HUDEP-2 (cell line): ENCODE data around the gene NPBWR2.
"Not testable (repeated sequence)": the region's sequence is repeated elsewhere in the genome, so short reads cannot be mapped to it uniquely, and the experiment has no call there.

ENCODE experiments used
- DNase-seq, 76 experiments: peaks; one replicate each; lab custom pipeline; 2025; ENCODE audit not compliant: unreplicated experiment in 76 of 76; lab: John Stamatoyannopoulos, UW

The NPBWR2 gene

DNA sequence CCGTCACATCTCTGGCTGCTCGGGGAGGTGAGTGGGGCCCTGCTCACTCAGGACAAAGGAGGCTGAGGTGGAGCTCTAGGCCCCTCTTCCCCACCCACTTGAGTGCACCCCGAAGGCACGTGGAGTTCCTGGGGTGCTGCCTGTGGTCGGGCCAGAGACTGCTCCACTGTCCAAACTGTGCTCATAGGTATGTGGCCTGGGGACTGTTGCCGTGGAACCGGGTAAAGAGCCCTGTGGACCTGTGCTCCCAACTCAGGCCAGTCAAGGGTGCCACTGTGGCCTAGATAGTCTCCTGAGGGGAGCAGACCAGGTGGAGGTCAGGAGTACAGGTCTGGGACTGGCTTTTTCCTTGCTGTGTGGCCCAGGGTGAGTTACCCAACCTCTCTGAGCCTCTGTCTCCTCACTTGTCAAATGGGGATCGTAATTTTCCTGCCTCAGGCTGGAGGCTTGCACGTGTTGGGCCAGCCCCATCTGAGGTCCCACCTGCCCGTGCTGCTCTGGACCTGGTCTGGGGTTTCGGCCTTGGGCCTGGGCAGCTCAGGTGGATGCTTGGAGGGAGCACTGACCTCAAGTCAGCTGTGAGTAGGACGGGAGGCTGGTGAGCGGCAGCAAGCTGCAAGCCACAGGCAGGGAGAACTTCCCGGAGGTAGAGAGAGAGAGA lies 12.4 kb upstream of the NPBWR2 start:
- DNase-seq = no peak

DNA sequence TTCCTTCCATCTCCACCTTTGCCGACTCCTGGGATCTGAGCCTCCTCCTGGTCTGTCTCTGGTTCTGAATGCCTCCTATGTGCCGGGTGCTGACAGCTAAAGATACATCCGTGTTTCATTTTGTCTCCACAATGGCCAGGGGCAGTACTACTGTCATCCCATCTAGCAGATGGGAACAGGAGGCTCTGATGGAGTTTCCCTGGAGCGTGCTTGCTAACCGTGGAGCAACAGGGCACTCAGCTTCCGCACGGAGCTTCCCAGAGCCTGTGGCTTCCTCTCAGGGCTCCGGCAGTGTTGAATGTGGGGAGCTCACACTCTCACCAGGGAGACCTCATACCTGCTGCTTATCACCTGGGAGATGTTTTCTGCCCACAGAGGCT lies 11.9 kb upstream of the NPBWR2 start:
- DNase-seq = no peak

DNA sequence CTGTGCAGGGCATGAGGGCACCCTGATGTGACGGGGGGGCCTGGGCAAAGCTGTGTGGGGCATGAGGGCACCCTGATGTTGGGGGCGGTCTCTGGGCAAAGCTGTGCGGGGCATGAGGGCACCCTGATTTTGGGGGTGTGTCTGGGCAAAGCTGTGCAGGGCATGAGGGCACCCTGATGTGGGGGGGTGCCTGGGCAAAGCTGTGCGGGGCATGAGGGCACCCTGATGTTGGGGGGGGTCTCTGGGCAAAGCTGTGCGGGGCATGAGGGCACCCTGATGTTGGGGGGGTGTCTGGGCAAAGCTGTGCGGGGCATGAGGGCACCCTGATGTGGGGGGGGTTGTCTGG lies 10.0 kb upstream of the NPBWR2 start:
- not testable (repeated sequence) for DNase-seq

DNA sequence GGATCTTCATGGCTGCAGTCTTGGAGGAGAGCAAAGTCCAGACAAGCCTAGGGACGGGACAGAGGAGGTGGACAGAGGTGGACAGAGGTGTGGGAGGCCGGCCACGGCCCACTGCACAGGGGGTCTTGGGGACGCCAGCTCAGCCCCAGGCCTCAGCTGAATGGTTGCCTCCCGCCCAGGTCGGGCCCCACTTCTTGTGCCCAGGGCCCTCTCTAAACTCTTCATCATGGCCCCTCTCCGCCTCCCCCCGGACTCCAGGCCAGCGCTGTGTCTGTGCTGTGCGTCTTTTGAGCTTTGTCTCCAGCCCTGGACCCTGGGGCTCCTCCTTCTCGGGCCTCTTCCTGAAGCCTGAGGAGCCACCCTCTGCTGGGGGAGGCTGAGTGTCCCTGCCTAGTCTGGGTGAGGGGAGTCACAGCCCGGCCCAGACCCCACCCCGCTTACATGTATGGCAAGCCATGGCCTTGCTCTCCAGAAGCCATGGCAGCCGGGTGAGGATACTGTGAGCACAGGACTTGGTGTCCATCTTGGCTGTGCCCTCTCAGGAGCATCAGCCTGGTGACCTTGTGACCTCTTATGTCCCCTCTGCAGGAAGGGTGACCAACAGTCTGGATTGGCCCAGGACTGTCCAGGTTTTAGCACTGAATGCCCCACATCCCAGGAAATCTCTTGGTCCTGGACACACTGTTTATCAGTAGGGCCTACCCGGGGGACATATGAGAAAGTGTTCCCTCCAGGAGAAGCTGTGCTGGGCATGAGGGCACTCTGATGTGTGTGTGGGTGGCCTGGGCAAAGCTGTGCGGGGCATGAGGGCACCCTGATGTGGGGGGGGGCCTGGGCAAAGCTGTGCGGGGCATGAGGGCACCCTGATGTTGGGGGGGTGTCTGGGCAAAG lies 9.4 kb upstream of the NPBWR2 start:
- DNase-seq = no peak

DNA sequence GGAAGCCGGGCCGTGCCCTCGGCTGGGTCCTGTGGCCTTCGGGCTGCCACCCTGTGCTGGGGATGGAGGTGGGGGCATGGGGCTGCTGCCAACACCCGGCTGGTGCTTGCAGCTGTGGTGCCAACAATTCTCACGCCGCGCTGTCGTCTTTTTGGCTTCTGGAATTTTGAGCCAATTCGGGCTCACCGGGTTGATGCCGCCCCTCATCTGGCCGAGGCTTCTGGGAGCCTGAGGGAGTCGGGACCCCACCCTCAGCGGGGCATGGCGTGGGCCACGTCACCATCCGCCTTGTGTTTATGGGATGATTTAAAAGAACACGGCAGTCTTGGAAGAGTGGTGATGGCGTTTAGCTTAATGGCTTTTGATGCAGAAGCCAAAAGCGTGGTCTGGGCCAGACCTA lies 8.7 kb upstream of the NPBWR2 start:
- DNase-seq = no peak

DNA sequence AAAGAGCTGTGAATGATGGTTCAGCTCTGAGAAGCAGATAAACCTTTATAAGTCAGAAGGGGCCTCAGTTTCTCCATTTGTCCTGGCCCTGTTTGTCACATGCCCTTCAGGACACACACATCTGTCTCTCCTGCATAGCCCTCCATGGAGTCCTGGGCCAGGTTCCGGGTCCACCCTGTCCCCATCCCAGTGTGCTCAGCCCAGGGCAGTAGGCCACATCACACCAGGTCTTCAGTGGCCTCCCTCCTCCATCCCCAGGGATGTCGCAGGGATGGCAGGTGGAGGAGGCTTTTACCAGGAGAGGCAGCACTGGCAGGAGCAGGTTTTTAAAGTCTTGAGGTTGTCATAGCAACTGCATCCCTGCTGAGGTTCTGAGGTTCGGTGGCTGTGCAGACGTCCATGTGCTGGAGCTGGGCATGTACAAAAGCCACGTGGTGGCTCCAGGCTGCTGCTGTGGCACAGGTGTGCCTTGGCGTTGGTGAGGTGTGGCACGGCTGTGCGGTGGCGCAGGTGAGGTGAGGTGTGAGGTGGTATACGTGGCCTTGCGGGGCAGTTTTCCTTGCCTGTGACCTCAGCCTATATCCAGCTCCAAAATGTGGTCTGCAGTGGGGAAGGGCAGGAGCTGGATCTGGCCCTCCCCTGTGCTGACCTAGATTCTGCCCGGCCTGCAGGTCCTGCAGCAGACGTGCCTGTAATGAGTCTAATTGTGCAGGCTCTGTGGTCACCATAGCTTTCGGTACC lies 8.0 kb upstream of the NPBWR2 start:
- DNase-seq = no peak

DNA sequence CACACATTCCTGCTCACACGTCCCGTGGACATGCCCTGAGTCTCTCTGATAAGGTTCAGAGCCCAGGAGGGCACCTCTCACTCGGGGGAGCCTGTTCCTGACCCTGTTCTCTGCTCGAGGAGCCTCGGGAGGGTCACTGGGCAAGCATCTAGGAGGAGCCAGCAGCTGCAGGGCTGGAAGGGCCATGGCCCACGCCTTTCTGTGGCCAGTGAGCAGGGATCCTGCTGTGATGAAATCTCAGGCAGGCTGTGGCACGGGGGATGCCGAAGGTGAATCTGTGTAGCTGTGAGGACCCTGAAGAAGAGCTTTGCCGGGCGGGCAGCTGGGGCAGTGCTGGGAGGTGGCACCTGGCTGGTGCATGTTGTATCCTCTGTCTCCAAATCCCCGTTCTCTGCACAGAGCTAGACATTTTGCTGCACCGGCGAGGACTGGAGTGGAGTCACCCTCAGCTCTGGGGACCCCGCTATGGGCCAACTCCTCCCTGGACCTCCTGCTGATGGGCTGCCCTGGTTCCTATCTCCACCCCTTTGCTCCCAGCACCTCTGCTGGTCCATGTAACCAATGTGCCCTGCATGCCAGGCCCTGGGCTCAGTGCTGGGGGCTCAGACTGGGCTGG lies 7.1 kb upstream of the NPBWR2 start:
- DNase-seq = no peak

DNA sequence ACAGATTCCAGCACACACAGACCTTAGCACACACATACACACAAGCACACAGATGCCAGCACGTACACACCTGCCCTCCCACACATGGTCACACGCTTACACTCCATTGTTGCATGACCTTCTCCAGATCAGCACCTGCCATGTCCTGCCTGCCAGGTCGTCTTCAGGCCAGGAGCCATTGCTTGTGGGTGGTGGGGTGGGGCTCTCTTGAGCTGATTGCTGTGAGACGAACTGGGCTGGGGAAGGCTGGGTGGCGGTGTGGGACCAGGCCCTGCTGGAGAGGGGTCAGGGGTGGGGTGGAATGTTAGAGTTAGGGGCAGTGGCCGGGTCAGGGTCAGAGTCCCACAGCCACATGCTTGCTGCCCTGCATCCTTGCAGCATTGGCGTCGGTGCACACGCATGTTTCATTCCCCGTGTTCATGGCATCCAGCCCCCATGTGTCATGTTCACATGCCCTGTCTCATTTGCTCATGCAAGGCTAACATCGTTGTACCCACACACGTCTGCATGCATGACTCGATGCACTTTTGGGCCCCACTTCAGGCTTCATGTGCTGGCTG lies 6.5 kb upstream of the NPBWR2 start:
- DNase-seq = no peak

DNA sequence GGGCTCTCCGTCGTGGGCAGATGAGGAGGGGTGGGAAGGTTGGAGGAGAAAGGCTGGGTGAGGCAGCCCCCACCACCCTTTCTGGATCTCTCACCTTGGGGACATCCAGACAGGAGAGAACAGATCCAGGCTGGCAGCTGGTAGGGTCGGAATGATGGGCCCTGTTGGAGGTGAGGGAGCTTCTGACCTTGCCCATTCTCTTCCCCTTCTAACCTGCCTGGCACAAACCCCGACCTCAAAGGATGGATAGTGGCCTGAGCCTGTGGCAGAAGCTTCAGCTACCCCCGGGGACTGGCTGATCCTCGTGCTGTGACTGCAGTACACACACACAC lies 6.0 kb upstream of the NPBWR2 start:
- DNase-seq = no peak

DNA sequence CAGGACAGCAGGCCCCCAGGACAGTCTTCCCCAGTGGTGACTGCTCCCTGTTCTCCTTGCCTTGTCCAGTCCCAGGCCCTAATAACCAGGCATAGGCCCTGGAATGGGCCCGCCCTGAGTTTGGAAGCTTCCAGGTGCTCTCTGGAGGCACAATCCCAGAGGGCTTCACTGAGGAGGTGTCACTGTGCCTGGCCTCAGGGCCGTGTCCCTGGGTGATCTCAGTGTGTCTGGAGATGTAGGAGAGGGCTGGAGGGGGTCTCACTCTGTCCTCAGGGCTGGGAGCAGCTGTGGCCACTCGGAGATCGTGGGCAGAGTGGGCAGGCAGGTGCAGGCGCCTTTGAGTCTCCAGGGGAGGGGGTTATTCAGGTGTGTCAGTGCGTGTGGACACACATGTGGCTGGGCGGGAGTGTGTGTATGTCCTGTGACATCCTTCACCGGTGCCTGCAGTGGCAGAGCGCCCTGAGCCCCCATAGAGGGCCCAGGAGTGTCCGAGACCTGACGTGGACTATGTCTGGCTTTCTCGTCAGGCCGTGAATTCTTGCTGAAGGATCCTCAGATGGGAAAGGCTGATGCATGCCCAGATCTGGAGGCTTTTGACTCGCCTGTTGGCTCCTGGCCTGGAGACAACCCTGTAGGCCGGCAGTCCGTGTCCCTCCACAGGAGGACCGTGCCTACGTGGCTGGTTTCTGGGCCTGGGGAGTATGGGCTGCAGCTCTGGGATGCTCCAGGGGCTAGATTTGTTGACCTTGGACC lies 5.5 kb upstream of the NPBWR2 start:
- no peak for DNase-seq

DNA sequence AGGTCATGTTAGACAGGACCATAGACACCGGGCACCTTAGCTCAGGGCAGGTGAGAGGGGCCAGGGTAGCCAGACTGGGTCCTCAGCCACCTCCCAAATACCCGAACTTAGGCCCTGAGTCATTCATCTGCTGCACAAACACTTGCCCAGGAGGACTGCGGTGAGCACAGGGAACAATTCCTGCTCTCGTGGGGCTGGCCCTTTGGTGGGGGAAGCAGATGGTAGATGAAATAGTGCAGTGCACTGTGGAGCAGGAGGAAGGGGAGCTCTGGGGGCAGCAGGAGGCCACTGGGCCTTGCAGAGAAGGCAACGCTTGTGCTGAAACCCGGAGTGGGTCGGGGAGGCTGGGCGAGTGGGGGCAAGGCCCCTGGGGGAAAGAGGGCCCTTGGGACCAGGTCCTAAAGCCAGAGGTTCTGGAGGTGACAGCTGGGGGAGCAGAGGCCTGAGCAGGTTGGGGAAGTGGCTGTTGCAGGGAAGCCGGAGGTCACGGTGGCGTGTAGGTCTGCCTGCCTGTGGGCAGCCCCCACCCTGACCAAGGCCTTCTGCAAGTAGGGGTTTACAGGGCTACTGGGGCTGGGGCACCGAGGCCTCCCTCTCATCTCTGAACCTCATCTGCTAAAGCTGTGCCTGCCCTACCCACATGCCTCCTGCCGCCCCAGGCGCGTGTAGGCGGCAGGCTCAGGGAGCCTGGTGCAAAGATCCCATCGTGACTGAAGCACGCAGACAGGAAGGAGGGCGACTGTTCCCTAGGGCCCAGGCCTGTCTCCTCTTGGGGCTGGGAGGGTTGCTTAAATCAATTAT lies 4.7 kb upstream of the NPBWR2 start:
- DNase-seq = no peak

DNA sequence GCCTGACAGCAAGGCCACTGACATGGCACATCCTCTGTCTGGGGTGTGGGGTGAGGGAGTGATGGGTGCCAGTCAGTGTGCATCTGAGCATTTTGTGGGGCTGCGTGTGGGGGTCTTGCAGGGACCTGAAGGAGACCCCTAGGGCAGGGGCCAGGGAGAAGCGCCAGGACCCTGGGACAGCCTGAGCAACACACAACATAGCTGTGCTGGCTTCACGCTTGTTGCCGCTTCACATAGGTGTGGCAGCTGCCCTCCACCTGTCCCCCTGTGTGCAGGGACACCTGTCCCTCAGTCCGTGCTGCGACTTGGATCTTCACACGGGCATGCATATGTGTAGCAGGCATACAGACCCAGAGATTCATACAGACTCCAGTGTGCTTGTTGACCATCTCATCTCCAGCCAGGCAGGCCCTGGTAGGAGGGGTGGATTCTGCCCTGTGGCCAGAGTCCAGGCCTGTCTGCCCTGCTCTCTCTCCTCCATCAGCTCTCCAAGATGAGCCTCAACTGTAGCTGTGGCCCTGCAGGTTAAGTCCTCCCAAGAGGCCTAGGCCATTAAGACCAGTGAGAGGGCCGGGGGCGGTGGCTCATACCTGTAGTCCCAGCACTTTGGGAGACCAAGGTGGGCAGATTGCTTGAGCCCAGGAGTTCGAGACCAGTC lies 3.2 kb upstream of the NPBWR2 start:
- DNase-seq = no peak

DNA sequence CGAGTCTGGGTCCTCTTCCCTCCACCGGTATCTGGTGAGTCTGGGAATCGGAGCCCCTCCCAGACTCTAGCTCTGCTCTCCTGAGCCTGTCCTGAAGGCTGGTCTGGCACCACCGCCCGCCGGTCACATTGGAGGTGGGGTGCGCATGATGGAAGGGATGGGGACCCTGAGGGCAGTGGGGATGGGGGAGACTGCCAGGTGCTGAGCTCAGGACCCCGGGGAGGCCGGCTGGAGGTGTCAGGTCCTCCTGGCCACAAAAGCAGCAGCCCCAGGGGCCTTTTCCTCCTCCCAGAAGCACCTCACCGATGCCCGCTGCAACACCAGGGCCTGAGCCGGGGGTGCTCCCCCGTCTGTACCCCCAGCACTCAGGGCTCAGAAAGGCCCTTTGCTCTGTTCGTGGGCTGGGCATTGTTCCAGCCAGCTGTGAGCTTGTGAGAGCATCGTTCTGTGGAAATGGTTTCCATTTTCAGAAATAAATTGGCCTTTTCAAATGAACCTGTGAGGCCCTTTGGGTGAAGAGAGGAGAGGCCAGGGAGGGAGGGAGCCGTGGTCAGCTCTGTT lies 2.5 kb upstream of the NPBWR2 start:
- DNase-seq = no peak

DNA sequence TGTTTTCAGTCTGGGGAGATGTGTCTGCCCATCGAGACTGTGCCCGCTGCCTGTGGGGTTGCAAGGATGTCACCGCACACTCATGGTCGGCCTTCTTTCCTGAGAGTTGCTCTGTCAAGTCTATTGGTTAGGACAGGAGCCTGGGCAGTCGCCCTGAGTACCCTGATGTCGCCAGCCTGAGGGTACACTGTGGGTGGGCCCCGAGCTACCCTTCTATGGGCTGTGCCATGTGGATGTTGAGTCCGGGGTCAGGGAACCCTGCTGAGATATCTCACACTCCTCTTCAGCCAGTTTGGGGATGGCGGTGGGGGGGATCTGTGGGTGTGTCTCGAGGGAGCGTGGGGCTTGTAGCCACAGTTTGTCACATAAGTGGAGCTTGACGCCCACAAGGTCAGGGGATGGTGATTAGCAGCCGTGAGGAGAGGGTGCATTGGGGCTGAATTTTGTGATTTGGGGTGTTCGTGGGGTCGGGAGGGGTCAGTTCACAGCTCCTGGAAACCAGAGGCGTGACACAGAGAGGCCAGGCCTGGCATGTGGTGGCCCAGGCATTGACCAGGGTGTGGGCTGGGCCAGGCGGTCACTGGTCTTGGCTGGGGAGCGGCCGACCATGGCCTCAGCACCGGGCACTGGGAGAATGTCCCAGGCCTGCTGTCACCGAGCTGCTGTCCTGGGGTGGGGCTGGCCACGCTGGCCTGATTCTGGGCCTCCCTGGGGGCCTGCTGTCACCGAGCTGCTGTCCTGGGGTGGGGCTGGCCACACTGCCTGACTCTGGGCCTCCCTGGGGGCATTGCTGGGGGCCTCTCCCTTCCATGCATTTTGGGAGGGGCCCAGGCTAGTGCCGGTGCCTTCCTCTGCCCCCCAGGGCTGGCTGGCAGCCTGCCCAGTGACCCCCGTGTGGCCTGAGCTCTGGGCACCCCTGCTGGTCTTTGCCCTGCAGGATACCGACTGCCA lies 1.6 kb upstream of the NPBWR2 start:
- DNase-seq = no peak

DNA sequence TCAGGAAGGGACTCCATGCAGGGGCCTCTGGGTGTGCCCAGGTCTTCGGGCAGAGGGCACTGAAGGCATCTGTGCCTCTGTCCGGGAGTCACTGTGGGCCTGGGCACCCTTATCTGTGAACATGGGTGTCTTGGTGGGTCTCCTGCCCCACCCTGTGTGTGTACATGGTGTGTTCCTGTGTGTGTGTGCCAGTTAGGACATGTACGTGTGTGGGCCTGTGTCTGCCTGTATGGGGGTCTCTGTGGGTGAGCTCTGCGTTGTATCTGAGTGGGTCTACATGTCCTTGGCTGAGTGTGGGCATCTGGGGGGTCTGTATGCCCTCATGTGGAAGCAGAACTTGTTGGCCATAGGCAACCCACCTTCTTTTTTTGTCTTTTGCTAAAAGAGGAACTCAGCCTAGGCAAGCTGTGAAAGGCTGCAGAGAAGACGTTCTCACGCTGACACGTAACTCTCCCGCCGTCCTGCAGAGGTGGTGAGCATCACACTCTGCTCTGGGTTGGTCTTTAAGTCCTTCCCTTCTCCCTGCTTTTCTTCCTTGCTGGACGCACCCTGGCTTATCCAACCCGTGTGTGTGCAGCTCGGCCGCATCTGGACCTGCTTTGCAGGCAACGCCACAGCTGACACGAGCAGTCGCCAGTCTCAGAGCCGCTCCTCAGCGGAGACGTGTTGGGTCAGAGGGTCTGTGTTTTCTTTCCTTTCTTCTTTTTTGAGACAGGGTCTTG lies 532 bp upstream of the NPBWR2 start:
- DNase-seq = no peak

DNA sequence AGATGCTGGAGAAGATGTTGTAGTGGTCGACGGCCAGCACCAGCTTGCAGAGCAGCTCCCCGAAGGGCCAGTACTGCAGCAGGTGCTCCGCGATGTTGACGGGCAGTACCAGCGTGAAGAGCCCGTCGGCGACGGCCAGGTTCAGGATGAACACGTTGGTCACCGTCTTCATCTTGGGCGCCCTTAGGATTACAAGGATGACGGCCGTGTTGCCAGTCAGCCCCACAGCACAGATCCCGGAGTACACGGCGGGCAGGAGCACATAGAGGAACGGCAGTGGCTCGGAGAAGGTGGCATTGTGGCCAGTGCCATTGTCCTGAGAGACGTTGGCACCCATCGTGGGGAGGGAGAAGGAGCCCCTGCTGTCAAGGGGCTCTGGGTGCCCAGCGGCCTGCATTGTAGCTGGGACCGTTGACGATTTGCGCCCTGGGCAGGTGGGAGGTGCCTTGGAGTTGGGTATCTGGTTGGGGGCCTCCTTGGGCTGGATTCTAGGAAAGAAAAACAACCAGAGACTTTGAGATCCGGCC lies 867 bp downstream of the NPBWR2 start:
- DNase-seq = no peak
